Stimulated activated naive CD8-positive, alpha-beta T cell treated with anti-CD3 and anti-CD28 coated beads, Interleukin-15, Interleukin-2, amounts not matched to agents 100 ng/mL and 50 ng/mL, for 24 hours (primary cell): Measurements from ENCODE around the gene KANSL1.

Experiments
- H3K27ac Mint-ChIP-seq: one replicate; pipeline ENCODE4 v1.8.0; 2021; ENCODE audit warnings: mild to moderate bottlenecking, mixed read lengths
- H3K27me3 Mint-ChIP-seq: one replicate; pipeline ENCODE4 v1.8.0; 2021; ENCODE audit warnings: mixed read lengths
- H3K36me3 Mint-ChIP-seq: one replicate; pipeline ENCODE4 v1.8.0; 2021; ENCODE audit warnings: low read depth, mixed read lengths
- H3K4me1 Mint-ChIP-seq: one replicate; pipeline ENCODE4 v1.8.0; 2021; ENCODE audit warnings: low read depth, mixed read lengths
- H3K4me3 Mint-ChIP-seq: one replicate; pipeline ENCODE4 v1.8.0; 2021; ENCODE audit warnings: mild to moderate bottlenecking, mixed read lengths
- H3K9me3 Mint-ChIP-seq: one replicate; pipeline ENCODE4 v1.8.0; 2021; ENCODE audit warnings: mixed read lengths

KANSL1 gene

DNA sequence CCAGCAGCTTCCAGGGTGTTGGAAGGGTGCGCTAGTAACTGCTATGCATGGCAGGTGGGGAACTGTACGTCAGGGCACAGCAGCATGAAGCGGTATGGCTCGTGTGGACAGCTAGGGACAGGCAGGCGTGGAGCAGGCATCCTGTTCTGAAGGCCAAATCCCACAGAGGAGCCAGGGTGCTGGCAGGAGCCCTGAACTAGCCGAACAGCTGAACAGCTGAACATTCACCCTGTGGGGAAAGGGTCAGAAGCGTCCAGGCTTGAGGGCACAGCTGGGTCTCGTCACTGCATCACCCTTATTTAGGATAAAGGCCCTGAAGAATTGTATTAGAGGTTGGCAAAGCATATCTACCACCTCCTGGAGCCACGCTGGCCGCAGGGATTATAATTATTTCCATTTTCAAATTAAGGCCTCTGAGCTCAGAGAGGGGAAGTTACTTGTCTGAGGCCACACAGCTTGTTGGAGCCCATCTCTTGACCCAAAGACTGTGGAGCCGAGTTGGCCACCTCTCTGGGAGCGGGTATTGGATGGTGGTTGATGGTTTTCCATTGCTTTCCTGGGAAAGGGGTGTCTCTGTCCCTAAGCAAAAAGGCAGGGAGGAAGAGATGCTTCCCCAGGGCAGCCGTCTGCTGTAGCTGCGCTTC lies 197.5 kb downstream of the KANSL1 start:
- Mint-ChIP-seq H3K4me3 (no peak overlapping the region), H3K4me1 (no peaks in the 10 kb centered on the region), H3K27me3 (no peaks in the 10 kb centered on the region), H3K27ac (no peak overlapping the region), H3K36me3 (no peaks in the 10 kb centered on the region), H3K9me3 (no peaks in the 10 kb centered on the region)

DNA sequence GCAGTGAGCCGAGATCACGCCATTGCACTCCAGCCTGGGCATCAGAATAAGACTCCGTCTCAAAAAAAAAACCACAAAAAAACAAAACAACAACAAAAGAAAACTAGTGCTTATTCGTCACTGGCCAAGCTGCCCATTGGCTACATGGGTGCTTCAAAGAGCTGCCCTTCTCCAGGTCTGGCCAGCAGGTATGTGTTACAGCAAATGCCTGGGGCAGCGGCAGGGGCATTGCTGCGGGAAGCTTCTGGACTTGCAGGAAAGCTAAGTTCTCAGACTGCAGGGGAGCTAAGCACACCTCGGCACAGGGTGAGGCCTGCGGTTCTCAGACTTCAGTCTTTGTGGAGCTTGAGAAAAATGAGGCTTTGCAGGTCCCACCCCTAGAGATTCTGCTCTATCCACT lies 198.2 kb downstream of the KANSL1 start:
- H3K27ac Mint-ChIP-seq: no peak overlapping the region
- H3K9me3 Mint-ChIP-seq: no peaks in the 10 kb centered on the region
- H3K27me3 Mint-ChIP-seq: no peaks in the 10 kb centered on the region
- no peaks in the 10 kb centered on the region for H3K36me3 Mint-ChIP-seq
- no peaks in the 10 kb centered on the region for H3K4me1 Mint-ChIP-seq
- no peak overlapping the region for H3K4me3 Mint-ChIP-seq

DNA sequence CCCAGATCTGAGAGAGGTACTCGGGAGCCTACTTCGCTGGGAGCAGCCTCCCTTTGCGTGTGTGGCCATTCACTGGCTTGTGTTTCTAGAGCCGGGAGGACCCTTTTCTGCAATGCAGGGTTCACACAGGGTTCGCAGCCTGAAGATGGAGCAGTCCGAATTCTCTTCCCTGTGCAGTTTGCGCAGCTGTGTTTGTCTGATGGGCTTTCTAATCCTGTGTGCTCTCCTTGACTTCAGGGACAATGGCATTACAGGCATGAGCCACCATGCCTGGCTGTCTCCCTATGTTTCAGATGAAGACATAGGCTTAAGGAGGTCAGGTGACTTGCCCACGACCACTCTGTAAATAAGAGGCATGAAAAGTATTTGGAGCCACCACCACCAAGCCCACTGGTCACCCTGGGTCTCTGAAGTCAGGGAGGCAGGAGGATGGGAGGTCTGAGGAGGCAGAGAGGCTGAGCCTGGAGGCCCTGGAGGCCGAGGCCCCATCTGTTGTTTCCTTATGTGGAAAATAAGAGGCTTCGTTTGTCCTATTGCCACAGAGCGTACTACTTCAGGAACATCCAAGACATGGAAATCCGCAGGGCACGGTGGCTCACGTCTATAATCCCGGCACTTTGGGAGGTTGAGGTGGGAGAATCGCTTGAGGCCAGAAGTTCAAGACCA lies 199.1 kb downstream of the KANSL1 start:
- H3K27me3 Mint-ChIP-seq: no peaks in the 10 kb centered on the region
- no peaks in the 10 kb centered on the region for H3K36me3 Mint-ChIP-seq
- no peak overlapping the region for H3K27ac Mint-ChIP-seq
- H3K4me1 Mint-ChIP-seq: no peaks in the 10 kb centered on the region
- no peaks in the 10 kb centered on the region for H3K9me3 Mint-ChIP-seq
- H3K4me3 Mint-ChIP-seq: no peak overlapping the region

DNA sequence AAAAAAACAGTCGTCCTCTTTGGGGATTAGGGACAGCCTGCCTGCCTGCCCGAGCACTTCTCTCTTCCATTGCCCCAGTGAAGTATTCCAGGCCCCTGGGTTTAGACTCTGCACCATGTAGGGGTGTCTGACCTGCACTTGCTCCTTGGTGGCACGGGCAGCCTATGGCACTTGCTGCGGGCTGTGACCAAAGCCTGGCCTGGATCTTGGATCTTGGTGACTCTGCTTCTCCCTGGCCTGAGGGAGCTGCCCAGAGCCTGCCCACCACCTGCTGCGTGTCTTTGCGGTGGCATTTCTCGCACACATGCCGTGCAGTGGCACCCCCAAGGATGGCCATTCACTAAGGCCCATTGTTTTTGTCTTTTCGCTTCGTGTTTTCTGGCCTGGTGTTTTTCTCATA lies 200.3 kb downstream of the KANSL1 start:
- no peaks in the 10 kb centered on the region for H3K4me1 Mint-ChIP-seq
- H3K4me3 Mint-ChIP-seq: no peak overlapping the region
- H3K27me3 Mint-ChIP-seq: no peaks in the 10 kb centered on the region
- no peaks in the 10 kb centered on the region for H3K9me3 Mint-ChIP-seq
- no peak overlapping the region for H3K27ac Mint-ChIP-seq
- H3K36me3 Mint-ChIP-seq: no peaks in the 10 kb centered on the region

DNA sequence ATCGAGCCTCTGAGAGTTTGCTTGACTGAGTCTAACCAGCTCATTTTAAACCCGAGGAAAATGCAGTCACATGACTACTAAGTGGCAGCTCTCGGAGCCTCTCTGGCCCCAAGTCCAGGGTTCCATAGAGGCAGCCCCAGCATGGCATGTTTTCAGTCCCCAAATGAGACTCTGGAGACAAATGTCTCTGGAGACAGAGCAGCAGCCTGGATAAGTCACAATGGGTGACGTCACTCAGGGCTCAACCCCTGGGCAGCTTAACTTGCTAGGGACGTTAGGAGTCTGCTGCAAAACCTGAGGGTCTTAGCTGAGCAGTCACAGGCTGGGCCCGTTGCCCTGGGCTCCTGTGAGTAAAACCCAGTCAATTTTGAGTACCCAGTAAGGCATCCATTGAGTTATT lies 201.1 kb downstream of the KANSL1 start:
- H3K4me3 Mint-ChIP-seq: no peak overlapping the region
- H3K36me3 Mint-ChIP-seq: no peaks in the 10 kb centered on the region
- H3K27ac Mint-ChIP-seq: no peak overlapping the region
- H3K4me1 Mint-ChIP-seq: no peaks in the 10 kb centered on the region
- H3K9me3 Mint-ChIP-seq: no peaks in the 10 kb centered on the region
- H3K27me3 Mint-ChIP-seq: no peaks in the 10 kb centered on the region

DNA sequence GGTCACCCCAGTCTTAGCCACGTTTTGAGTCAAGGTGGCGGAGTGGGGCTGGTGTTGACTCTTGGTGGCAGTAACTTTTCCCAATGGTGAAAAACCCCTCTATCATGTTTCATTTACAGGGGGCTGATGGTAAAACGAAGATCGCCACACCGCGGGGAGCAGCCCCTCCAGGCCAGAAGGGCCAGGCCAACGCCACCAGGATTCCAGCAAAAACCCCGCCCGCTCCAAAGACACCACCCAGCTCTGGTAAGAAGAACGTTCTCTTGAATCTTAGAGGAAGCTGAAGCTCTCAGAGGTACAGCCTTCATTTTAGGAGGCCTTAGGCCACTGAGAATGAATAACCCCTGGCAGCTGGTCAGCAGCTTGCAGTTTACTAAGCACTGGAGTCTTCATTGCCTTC lies 201.9 kb downstream of the KANSL1 start:
- no peaks in the 10 kb centered on the region for H3K9me3 Mint-ChIP-seq
- no peak overlapping the region for H3K4me3 Mint-ChIP-seq
- no peak overlapping the region for H3K27ac Mint-ChIP-seq
- H3K4me1 Mint-ChIP-seq: no peaks in the 10 kb centered on the region
- no peaks in the 10 kb centered on the region for H3K36me3 Mint-ChIP-seq
- H3K27me3 Mint-ChIP-seq: no peaks in the 10 kb centered on the region

DNA sequence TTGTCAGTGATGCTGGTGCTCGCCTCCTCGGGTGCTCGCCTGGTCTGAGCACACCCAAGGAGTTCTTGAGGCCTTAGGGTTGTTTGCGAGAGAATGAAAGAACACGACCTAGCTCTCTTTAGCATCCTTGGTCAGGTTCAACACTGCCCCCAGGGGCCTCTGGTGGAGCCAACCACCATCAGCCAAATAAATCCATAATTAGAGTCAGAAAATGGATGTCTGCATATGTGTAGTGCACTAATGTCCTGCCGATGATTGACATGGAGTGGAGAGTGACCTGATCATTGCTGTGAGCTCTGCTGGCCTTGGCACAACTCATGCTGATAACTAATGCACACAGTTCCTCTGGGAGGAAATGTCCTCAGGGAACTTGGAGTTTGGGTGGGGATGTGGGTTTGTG lies 202.3 kb downstream of the KANSL1 start:
- Mint-ChIP-seq H3K4me3 (no peak overlapping the region), H3K27me3 (no peaks in the 10 kb centered on the region), H3K36me3 (no peaks in the 10 kb centered on the region), H3K27ac (no peak overlapping the region), H3K9me3 (no peaks in the 10 kb centered on the region), H3K4me1 (no peaks in the 10 kb centered on the region)

DNA sequence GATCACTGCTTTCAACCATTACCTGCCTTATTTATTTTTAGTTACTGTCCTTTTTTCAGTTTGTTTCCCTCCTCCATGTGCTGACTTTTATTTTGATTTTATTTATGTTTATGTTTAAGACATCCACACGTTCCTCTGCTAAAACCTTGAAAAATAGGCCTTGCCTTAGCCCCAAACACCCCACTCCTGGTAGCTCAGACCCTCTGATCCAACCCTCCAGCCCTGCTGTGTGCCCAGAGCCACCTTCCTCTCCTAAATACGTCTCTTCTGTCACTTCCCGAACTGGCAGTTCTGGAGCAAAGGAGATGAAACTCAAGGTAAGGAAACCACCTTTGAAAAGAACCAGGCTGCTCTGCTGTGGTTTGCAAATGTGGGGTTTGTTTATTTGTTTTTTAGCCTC lies 203.5 kb downstream of the KANSL1 start:
- Mint-ChIP-seq H3K27me3 (no peaks in the 10 kb centered on the region), H3K27ac (no peak overlapping the region), H3K4me1 (no peaks in the 10 kb centered on the region), H3K4me3 (no peak overlapping the region), H3K9me3 (no peaks in the 10 kb centered on the region), H3K36me3 (no peaks in the 10 kb centered on the region)

DNA sequence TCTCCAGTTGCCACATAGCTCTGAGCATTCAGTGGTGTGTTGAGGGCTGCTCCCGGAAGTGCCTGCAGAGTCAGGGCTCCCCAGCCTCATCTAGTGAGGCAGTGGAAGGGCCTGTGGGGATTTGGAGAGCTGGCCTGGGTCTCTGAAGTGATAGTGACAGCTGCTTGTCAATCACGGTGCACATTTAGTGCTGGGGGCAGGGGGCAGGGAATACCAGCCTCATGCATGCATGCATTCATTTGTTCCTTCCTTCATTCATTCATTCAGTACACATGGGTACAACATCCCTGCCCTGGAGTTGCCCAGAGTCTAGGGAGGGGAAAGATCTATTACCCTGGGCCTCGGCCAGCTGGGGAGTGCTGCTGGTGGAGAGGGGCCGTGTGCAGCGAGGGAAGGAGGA lies 205.5 kb downstream of the KANSL1 start:
- Mint-ChIP-seq H3K4me1 (no peaks in the 10 kb centered on the region), H3K4me3 (no peak overlapping the region), H3K9me3 (no peaks in the 10 kb centered on the region), H3K27me3 (no peaks in the 10 kb centered on the region), H3K36me3 (no peaks in the 10 kb centered on the region), H3K27ac (no peak overlapping the region)

DNA sequence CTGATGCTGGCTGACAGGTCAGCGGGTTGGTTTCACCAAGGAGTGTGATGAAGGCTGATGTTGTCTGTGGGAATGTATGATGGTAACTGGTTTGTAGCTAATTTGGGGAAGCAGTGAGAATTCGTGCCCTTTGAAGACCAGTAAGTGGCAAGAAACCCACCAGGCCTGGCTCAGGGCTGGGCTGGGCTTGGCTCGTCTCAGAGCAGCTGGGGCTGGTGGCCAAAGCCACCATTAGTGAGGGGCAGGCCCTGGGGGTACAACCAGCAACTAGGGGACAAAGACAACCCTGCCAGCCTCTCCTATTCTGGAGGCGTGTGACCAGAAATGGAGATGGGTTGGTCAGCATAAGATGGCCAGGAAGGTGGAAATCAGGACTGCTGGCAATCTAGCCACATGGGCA lies 207.2 kb downstream of the KANSL1 start:
- H3K4me1 Mint-ChIP-seq: no peaks in the 10 kb centered on the region
- H3K27me3 Mint-ChIP-seq: no peaks in the 10 kb centered on the region
- H3K9me3 Mint-ChIP-seq: no peaks in the 10 kb centered on the region
- H3K27ac Mint-ChIP-seq: no peak overlapping the region
- H3K36me3 Mint-ChIP-seq: no peaks in the 10 kb centered on the region
- H3K4me3 Mint-ChIP-seq: no peak overlapping the region

DNA sequence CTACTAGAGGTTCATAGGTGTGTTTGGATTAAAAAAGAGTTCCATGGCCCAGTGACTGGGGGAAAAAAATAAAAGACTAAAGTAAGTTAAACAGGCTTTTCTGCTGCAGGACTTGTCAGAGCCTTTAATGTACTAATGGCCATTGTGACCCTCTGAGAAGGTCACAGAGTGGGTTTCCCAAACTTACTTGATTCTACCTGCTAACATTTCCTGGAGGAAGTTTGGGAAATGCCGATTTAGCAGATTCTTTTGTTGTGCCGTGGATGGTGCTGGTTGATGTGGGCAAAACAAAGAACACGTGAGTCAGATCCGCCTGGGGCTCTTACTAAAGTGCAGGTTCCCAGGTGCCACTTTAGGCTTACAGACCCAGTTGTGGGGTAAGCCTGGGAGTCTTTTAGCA lies 207.8 kb downstream of the KANSL1 start:
- no peak overlapping the region for H3K4me3 Mint-ChIP-seq

DNA sequence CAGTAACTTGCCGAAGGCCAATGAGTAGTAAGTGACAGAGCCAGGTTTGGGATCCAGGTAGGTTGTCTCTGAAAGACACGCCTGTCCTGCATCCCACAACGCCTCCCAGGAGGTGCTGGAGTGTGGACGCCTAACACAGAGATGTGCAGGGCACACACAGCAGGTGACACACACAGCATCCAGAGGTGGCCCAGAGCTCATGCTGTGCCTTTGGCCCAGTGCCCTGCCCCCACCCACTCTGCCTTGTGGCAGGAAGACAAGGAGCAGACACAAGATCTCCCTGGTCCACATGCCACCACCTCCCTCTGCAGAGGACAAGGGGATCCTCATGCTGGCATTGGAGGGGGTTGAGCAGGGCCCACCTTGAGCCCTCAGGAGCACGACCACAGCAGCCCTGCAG lies 208.9 kb downstream of the KANSL1 start:
- H3K4me1 Mint-ChIP-seq: no peaks in the 10 kb centered on the region
- no peak overlapping the region for H3K4me3 Mint-ChIP-seq
- H3K27ac Mint-ChIP-seq: no peak overlapping the region
- H3K36me3 Mint-ChIP-seq: no peaks in the 10 kb centered on the region
- no peaks in the 10 kb centered on the region for H3K9me3 Mint-ChIP-seq
- no peaks in the 10 kb centered on the region for H3K27me3 Mint-ChIP-seq

More for the DNA sequence above, 207.8 kb downstream of the KANSL1 start:
- Mint-ChIP-seq H3K9me3 (no peaks in the 10 kb centered on the region), H3K36me3 (no peaks in the 10 kb centered on the region), H3K27me3 (no peaks in the 10 kb centered on the region), H3K27ac (no peak overlapping the region), H3K4me1 (no peaks in the 10 kb centered on the region)

DNA sequence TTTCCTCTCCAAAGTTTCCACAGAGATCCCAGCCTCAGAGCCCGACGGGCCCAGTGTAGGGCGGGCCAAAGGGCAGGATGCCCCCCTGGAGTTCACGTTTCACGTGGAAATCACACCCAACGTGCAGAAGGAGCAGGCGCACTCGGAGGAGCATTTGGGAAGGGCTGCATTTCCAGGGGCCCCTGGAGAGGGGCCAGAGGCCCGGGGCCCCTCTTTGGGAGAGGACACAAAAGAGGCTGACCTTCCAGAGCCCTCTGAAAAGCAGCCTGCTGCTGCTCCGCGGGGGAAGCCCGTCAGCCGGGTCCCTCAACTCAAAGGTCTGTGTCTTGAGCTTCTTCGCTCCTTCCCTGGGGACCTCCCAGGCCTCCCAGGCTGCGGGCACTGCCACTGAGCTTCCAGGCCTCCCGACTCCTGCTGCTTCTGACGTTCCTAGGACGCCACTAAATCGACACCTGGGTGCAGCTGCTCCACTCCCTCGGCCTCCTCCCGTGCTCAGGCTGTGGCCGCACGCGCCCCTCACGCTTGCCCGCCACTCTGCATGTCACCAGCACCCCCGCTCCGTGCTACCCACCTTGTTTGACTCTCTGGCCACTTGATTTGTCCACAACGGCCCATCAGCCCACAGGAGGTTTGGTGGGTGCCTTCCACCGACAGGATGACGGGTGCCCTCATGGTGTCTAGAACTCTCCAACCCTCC lies 209.5 kb downstream of the KANSL1 start:
- Mint-ChIP-seq H3K27ac (no peak overlapping the region), H3K36me3 (no peaks in the 10 kb centered on the region), H3K4me3 (no peak overlapping the region), H3K9me3 (no peaks in the 10 kb centered on the region), H3K4me1 (no peaks in the 10 kb centered on the region), H3K27me3 (no peaks in the 10 kb centered on the region)

DNA sequence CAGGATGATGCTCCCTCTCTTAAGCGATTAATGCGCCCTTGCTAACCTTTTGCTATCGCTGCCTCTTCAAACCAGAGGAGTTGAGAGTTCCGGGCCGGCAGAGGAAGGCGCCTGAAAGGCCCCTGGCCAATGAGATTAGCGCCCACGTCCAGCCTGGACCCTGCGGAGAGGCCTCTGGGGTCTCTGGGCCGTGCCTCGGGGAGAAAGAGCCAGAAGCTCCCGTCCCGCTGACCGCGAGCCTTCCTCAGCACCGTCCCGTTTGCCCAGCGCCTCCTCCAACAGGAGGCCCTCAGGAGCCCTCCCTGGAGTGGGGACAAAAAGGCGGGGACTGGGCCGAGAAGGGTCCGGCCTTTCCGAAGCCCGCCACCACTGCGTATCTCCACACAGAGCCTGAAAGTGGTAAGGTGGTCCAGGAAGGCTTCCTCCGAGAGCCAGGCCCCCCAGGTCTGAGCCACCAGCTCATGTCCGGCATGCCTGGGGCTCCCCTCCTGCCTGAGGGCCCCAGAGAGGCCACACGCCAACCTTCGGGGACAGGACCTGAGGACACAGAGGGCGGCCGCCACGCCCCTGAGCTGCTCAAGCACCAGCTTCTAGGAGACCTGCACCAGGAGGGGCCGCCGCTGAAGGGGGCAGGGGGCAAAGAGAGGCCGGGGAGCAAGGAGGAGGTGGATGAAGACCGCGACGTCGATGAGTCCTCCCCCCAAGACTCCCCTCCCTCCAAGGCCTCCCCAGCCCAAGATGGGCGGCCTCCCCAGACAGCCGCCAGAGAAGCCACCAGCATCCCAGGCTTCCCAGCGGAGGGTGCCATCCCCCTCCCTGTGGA lies 210.2 kb downstream of the KANSL1 start:
- Mint-ChIP-seq H3K27me3 (no peaks in the 10 kb centered on the region), H3K4me3 (no peak overlapping the region)

DNA sequence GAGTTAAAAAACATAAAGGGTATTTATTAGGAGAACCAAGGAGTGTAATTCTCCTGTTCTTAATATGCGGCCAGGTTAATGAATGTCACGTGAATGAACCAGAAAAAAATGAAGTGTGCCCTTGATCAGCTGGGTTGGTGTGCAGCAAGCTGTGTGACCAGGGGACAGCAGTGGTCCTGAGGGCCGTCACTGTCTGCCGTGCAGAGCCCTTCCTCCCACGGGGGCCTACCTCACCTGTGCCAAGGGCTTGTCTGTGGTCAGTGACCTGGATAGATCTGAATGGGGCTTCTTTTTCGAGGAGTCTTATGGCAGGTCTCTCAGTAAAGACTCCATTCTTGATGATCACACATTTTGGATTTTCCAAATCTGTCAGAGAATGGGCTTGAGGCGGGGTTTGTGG lies 211.9 kb downstream of the KANSL1 start:
- Mint-ChIP-seq H3K27me3 (no peaks in the 10 kb centered on the region), H3K9me3 (no peaks in the 10 kb centered on the region), H3K4me1 (no peaks in the 10 kb centered on the region), H3K36me3 (no peaks in the 10 kb centered on the region), H3K4me3 (no peak overlapping the region), H3K27ac (no peak overlapping the region)

More for the DNA sequence above, 210.2 kb downstream of the KANSL1 start:
- Mint-ChIP-seq H3K27ac (no peak overlapping the region), H3K4me1 (no peaks in the 10 kb centered on the region), H3K36me3 (no peaks in the 10 kb centered on the region), H3K9me3 (no peaks in the 10 kb centered on the region)
